ENCODE results near the gene ARMH3. TPM values are rescaled to one million over a fixed set of nuclear protein-coding genes. Genes with fewer than 3 reads are reported as not detected.

ARMH3 gene
- total and polyA plus RNA-seq, 10 of the 15 experiments (the other 5 are each of a cell fraction or from before 2014, with no cell fraction given) = 13.0 to 33.0 (median 16.4) TPM

DNA sequence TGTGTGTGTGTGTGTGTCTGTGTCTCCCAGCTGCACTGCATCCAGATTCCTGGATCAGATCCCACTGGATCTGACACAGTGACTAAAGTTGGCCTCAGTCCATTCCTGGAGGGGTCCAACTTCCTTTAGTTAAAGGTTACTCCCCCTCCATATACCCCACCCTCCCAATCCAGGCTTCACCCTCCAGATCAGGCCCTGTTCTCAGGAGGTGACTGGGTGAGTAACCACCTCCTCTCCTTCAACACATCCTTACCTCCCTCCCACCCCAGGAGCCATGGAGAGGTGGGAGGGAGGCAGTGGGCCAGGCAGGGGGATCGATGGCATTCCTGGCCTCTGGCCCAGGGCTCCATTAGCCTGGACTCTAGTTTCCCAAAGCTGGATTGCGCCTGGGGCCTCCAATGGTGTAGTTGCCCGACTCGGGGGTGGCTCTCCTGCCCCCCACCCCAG is 223.6 kb downstream of the ARMH3 start:
- no peak for TF ChIP-seq TCF12 (IDR thresholded peaks at IDR 0.05; ENCODE audit: low read depth, low read length)
- no peak for TF ChIP-seq RUNX3 (IDR thresholded peaks at IDR 0.05; ENCODE audit: low read length)
- TF ChIP-seq, protein P1, sequence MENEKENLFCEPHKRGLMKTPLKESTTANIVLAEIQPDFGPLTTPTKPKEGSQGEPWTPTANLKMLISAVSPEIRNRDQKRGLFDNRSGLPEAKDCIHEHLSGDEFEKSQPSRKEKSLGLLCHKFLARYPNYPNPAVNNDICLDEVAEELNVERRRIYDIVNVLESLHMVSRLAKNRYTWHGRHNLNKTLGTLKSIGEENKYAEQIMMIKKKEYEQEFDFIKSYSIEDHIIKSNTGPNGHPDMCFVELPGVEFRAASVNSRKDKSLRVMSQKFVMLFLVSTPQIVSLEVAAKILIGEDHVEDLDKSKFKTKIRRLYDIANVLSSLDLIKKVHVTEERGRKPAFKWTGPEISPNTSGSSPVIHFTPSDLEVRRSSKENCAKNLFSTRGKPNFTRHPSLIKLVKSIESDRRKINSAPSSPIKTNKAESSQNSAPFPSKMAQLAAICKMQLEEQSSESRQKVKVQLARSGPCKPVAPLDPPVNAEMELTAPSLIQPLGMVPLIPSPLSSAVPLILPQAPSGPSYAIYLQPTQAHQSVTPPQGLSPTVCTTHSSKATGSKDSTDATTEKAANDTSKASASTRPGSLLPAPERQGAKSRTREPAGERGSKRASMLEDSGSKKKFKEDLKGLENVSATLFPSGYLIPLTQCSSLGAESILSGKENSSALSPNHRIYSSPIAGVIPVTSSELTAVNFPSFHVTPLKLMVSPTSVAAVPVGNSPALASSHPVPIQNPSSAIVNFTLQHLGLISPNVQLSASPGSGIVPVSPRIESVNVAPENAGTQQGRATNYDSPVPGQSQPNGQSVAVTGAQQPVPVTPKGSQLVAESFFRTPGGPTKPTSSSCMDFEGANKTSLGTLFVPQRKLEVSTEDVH (IDR thresholded peaks at IDR 0.05; ENCODE audit: low read depth, partially characterized antibody) = no peak
- peaks cover 0 to 4% of the 10 kb centered on the region in 2 experiments; a peak in 2 of 4 replicates for H3K36me3 ChIP-seq (ENCODE audit: control insufficient read depth in 2 of 2, insufficient read depth in 2 of 2, low read length in 1 of 2)
- in situ Hi-C loops (cut with MboI) = no loop called here
- WGBS (ENCODE audit: insufficient coverage, insufficient replicate concordance, low lambda C conversion rate, missing lambda C conversion rate) = 96% methylated on average over 4 of the region's 4 CpGs
- no peak overlapping the region for H3K4me3 ChIP-seq
- ATAC-seq = no peak
- ChIA-PET CTCF (interaction anchor here (1.2 to 2.0 kb wide), 3 partner anchors 14 to 243 kb away, joined by 3 to 9 read pairs (median 5); partner anchors contain the start of gene OGA), RAD21 (ENCODE audit: unreplicated experiment) (interaction anchor here (0.6 to 1.5 kb wide), 5 partner anchors 14 to 175 kb away, joined by 3 to 4 read pairs (median 3); no protein-coding TSS in a partner anchor), SMC1A (ENCODE audit: uncharacterized antibody, unreplicated experiment) (interaction anchor here (0.9 to 1.0 kb wide), 3 partner anchors 178 to 241 kb away, joined by 3 read pairs; no protein-coding TSS in a partner anchor), POLR2A (no interaction called here)
- intact Hi-C loops (cut with micrococcal nuclease; ENCODE audit: unreplicated experiment) = no loop called here
- no peak overlapping the region for H3K9ac ChIP-seq (ENCODE audit: control insufficient read depth, insufficient read depth, low read length)
- DNase-seq (ENCODE audit: low read depth, low spot score) = no peak
- no peaks in the 10 kb centered on the region for H4K20me1 ChIP-seq (ENCODE audit: control insufficient read depth, insufficient read depth)
- H3K9me3 ChIP-seq (replicated peaks; ENCODE audit: control insufficient read depth, insufficient read depth, low read length) = no peaks in the 10 kb centered on the region
- H3K4me2 ChIP-seq (ENCODE audit: control insufficient read depth, insufficient read depth) = no peak overlapping the region
- H3K27ac ChIP-seq (ENCODE audit: control insufficient read depth, insufficient read depth) = no peak overlapping the region
- BruUV-seq (replicated peaks) = no TSS peak
- H3K79me2 ChIP-seq (ENCODE audit: control insufficient read depth, insufficient read depth, low read length) = no peaks in the 10 kb centered on the region
- no peak for FAIRE-seq
- H2AFZ ChIP-seq (ENCODE audit: control insufficient read depth, low read depth, low read length) = no peak overlapping the region
- H3K27me3 ChIP-seq (replicated peaks in 1 of 2; ENCODE audit: control insufficient read depth in 2 of 2, insufficient read depth in 2 of 2, low read length in 1 of 2) = no peaks in the 10 kb centered on the region
- peaks cover 22% of the 10 kb centered on the region for H3K4me1 ChIP-seq (ENCODE audit: control insufficient read depth, insufficient read depth, low read length)
